ENCODE results near the gene DEDD2.

GRCh38 chr19:42208612-42209011 is 8.9 kb downstream of the DEDD2 start:
- TF ChIP-seq POLR2AphosphoS5 (IDR thresholded peaks at IDR 0.05; ENCODE audit: insufficient read depth in 1 of 2, low read depth in 1 of 2), result no peak
- TF ChIP-seq, protein P1, sequence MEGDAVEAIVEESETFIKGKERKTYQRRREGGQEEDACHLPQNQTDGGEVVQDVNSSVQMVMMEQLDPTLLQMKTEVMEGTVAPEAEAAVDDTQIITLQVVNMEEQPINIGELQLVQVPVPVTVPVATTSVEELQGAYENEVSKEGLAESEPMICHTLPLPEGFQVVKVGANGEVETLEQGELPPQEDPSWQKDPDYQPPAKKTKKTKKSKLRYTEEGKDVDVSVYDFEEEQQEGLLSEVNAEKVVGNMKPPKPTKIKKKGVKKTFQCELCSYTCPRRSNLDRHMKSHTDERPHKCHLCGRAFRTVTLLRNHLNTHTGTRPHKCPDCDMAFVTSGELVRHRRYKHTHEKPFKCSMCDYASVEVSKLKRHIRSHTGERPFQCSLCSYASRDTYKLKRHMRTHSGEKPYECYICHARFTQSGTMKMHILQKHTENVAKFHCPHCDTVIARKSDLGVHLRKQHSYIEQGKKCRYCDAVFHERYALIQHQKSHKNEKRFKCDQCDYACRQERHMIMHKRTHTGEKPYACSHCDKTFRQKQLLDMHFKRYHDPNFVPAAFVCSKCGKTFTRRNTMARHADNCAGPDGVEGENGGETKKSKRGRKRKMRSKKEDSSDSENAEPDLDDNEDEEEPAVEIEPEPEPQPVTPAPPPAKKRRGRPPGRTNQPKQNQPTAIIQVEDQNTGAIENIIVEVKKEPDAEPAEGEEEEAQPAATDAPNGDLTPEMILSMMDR (IDR thresholded peaks at IDR 0.05), result no peak
